Fibroblast of mammary gland (primary cell): ENCODE data around the gene MIX23.
A peak's percentile ranks its signal among the peaks of the same experiment; 100 is the strongest.

Source experiments
- DNase-seq: peaks from one replicate; pipeline ENCODE4 v3.0.0-alpha.2; 2010; ENCODE audit warnings: low read depth
- H3K4me3 ChIP-seq: 2 replicates; pipeline ENCODE4 v1.5.1; 2011; ENCODE audit warnings: low read depth, mild to moderate bottlenecking, low read length, moderate library complexity; ENCODE audit not compliant: control insufficient read depth
- TF ChIP-seq, protein P1 (sequence below): conservative IDR thresholded peaks from 2 replicates; pipeline ENCODE4 v1.5.1; 2011; ENCODE audit warnings: low read depth, low read length, inconsistent platforms; ENCODE audit not compliant: control insufficient read depth, insufficient read depth

The MIX23 gene

GRCh38 chr3:122382888-122383666, at the start of gene MIX23:
Gene MIX23, minus strand, starts transcription at chr3:122383231. Its CDS starts 7 bp downstream, at chr3:122383224.
- DNase-seq, result peak; percentile 77
- peak within 1 kb of the TSS; percentile 84 for H3K4me3 ChIP-seq
- TF ChIP-seq, protein P1, sequence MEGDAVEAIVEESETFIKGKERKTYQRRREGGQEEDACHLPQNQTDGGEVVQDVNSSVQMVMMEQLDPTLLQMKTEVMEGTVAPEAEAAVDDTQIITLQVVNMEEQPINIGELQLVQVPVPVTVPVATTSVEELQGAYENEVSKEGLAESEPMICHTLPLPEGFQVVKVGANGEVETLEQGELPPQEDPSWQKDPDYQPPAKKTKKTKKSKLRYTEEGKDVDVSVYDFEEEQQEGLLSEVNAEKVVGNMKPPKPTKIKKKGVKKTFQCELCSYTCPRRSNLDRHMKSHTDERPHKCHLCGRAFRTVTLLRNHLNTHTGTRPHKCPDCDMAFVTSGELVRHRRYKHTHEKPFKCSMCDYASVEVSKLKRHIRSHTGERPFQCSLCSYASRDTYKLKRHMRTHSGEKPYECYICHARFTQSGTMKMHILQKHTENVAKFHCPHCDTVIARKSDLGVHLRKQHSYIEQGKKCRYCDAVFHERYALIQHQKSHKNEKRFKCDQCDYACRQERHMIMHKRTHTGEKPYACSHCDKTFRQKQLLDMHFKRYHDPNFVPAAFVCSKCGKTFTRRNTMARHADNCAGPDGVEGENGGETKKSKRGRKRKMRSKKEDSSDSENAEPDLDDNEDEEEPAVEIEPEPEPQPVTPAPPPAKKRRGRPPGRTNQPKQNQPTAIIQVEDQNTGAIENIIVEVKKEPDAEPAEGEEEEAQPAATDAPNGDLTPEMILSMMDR, result no peak

DNA sequence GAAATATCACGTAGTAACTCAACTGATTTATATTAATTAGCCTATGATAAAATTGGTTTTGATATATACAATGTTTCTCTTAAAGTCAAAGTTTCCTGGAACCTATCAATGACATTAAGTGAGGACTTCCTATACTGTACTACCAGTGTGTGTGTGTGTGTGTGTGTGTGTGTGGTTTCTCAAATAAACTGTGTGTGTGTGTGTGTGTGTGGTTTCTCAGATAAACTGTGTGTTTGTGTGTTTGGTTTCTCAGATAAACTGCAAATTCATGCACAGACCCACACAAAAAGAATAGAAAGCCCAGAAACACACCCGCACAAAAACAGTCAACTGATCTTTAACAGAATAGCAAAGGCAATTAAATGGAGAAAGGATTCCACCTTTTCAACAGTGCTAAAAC, 47.3 kb upstream of the MIX23 start:
- TF ChIP-seq, protein P1, result no peak
- no peak for DNase-seq
- H3K4me3 ChIP-seq, result no peak overlapping the region

GRCh38 chr3:122427857-122428471, 44.9 kb upstream of the MIX23 start:
- no peak overlapping the region for H3K4me3 ChIP-seq
- DNase-seq, result no peak
- TF ChIP-seq, protein P1, result no peak

DNA sequence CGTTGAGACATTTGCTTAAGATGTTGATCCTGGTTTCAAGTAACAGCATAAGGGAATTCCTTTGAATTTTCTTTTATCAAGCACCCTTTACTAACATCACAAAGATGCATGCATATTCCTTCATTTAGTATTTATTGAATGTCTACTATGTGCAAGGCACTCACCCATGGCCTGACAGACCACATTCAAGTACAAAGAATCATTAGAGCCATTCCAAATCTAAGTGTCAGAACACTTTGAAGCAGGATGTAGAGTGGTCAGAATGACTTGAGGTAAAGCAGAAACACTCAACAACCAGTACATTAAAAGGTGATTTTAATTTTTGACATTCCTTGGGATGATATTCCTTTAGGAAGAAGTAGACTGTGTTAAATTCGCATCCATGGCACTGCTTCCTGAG, 38.8 kb upstream of the MIX23 start:
- DNase-seq, result no peak
- H3K4me3 ChIP-seq, result no peak overlapping the region
- TF ChIP-seq, protein P1, result no peak

GRCh38 chr3:122421101-122421500, 38.1 kb upstream of the MIX23 start:
- TF ChIP-seq, protein P1, result no peak
- H3K4me3 ChIP-seq, result no peak overlapping the region
- DNase-seq, result no peak

DNA sequence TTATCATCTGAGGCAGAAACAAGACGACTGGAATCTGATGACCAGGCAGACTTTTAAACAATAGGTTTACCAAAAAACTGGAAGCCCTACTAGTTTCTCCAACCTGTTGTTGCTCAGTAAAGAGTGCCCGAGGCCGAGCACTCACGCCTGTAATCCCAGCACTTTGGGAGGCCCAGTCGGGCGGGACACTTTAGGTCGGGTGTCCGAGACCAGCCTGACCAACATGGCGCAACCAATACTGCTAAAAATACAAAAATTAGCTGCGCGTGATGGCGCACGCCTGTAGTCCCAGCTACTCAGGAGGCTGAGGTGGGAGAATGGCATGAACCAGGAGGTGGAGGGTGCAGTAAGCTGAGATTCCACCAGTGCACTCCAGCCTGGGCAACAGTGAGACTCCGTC, 33.9 kb upstream of the MIX23 start:
- DNase-seq, result peak; percentile 29
- peak overlapping the region; percentile 96 for H3K4me3 ChIP-seq
- TF ChIP-seq, protein P1, result no peak
